ENCODE results near the gene ANKRD24.
"Not testable (repeated sequence)": the region's sequence is repeated elsewhere in the genome, so short reads cannot be mapped to it uniquely, and the experiment has no call there.

ANKRD24 gene

DNA sequence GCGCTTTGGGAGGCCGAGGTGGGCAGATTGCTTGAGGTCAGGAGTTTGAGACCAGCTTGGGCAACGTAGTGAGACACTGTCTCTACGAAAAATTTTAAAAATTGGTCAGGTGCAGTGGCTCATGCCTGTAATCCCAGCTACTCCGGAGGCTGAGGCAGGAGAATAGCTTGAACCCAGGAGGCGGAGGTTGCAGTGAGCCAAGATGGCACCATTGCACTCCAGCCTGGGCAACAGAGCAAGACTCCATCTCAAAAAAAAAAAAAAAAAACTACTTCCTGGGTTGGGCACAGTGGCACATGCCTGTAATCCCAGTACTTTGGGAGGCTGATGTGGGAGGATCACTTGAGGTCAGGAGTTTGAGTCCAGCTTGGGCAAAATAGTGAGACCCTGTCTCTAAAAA, 49.0 kb downstream of the ANKRD24 start:
- not testable (repeated sequence) for DNase-seq

GRCh38 chr19:4232139-4232538, 49.6 kb downstream of the ANKRD24 start:
- not testable (repeated sequence) for DNase-seq

DNA sequence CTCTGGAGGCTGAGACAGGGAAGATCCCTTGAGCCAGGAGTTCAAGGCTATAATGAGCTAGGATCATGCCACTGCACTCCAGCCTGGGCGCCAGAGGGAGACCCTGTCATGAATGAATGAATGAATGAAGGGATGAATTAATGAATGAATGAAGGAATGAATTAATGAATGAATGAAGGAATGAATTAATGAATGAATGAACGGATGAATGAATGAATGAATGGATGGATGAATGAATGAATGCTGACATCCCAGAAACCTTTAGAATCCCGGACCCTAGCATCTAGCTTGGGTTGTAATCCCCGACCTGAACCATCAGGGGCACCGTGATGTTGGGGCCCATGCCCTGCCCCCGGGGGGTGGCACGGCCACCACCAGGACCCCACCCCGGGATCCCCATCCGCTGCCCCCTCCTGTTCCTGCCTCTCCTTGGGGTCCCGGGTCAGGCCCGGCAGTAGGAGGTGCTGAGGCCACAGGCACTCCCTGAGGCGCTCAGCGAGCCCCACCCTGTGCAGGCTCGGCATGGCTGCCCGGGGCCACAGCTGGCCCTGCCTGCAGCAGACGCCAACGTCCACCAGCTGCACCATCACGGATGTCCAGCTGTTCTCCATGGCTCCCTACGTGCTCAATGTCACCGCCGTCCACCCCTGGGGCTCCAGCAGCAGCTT, 50.3 kb downstream of the ANKRD24 start:
- DNase-seq, result no peak

GRCh38 chr19:4233282-4233853, 50.9 kb downstream of the ANKRD24 start:
- peak; percentile 44 to 52 for DNase-seq

GRCh38 chr19:4234142-4234861, 51.8 kb downstream of the ANKRD24 start:
- no peak for DNase-seq

- no peak for DNase-seq
These were observed 52.3 kb downstream of the ANKRD24 start for GRCh38 chr19:4234862-4235201.

GRCh38 chr19:4237510-4237909, 55.0 kb downstream of the ANKRD24 start:
- not testable (repeated sequence) for DNase-seq

DNA sequence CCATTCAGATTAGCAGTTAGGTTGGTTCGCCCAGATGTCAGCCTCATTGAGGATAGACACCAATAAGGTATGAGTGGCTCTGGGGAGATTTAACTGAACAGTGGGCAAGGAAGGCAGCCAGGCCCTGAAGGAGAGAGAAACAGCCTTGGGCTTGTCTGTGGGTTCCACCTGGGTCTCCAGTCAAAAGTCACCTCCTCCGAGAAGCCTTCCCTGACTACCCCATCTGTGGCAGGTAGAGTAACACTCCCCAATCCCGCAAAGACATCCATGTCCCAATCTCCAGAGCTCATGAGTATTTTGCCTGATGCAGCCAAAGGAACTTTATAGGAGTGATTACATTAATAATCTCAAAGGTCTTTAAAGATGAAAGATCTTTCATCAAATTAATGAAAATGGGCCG, 56.3 kb downstream of the ANKRD24 start:
- no peak for DNase-seq

GRCh38 chr19:4241824-4242430, 59.4 kb downstream of the ANKRD24 start:
- peak; percentile 23 to 37 for DNase-seq

DNA sequence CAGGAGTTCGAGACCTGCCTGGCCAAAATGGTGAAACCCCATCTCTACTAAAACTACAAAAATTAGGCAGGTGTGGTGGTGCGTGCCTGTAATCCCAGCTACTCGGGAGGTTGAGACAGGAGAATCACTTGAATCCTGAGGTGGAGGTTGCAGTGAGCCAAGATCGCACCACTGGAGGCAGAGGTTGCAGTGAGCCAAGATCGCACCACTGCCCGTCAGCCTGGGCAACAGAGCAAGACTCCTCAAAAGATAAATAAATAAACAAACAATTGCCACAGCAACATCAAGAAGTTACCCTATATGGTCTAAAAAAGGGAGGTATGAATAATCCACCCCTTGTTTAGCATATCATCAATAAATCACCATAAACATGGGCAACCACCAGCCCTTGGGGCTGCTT, 63.4 kb downstream of the ANKRD24 start:
- not testable (repeated sequence) for DNase-seq

GRCh38 chr19:4246767-4247593, 64.5 kb downstream of the ANKRD24 start, which contains the start of gene YJU2:
Gene YJU2 (plus strand): TSS chr19:4247080. CDS start chr19:4247147, 67 bp downstream.
- DNase-seq, result peak; percentile 100

DNA sequence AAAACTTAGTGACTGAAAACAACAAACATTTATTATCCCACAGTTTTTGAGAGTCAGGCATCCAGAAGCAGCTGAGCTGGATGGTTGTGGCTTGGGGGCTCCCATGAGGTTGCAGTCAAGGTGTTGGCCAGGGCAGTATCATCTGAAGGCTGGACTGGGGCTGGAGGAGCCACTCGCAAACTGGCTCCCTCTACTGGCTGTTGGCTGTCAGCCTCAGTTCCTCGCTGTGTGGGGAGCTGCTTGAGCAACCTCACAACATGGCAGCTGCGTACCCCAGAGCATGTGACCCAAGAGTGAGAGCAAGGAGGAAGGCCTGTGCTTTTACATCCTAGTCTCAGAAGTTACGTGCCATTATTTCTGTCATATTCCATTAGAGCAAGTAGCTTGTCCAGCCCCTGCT, 74.1 kb downstream of the ANKRD24 start:
- DNase-seq, result no peak

DNA sequence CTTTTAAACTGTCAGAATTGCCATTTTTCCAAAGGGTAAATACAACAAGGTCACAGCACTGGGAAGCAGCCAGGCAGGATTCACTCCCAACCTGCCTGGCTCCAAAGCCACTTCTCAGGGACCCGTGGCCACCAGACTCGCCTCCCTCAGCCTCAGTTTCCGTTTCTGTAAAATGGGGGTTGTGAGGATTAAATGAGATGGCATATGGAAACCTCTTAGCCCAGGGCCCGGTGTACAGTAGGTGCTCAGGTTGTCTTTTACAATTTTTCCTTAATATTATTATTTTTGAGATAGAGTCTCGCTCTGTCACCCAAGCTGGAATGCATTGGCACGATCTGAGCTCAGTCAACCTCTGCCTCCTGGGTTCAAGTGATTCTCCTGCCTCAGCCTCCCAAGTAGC, 74.5 kb downstream of the ANKRD24 start:
- DNase-seq, result no peak

DNA sequence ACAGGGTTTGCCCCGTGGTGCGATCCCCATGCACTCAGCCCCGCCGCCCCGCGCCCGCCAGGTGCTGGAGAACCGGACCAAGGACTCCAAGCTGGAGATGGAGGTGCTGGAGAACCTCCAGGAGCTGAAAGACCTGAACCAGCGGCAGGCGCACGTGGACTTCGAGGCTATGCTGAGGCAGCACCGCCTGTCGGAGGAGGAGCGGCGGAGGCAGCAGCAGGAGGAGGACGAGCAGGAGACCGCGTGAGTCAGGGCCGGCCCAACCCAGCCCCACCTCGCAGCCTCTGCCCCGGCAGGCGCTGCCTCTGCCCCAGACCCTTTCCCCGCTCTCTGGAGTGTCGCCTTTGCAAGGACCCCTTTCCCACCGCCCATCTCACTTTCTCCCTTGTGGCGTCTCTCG, 75.7 kb downstream of the ANKRD24 start:
- no peak for DNase-seq

DNA sequence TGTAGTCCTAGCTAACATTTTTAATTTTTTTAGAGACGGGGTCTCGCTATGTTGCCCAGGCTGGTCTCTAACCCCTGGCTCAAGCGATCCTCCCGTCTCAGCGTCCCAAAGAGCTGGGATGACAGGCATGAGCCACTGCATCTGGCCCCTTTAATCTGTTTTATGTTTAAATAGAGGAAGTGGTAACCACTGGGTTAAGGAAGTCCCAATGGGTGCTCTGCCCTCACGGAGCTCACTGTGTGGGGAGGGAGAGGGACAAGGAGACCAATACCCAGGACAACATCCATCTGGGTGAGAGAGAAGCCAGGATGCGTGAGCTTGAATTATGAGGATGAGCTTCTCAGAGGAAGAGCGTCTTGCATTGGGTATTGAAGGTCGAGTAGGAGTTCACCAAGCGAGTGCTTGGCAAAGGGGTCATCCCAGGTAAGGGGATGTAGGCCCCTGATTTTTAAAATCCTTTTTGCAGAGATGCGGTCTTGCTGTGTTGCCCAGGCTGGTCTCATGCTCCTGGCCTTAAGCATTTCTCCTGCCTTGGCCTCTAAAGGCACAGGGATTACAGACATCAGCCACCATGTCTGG, 78.2 kb downstream of the ANKRD24 start:
- peak; percentile 51 to 58 for DNase-seq

DNA sequence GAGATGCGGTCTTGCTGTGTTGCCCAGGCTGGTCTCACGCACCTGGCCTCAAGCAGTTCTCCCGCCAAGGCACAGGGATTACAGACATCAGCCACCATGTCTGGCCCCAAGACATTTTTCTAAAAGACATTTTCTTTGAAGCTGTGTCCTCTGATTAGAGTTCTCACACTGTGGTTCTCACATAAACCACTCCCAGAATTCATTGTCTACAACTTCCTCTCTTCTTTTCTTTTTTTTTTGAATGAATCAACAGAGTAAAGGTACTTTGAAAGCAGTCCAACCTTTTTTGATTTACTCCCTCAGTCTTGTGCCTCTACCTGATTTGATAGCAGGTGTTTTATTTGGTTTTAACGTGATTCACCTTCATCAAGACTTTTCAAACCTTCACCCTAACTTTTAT, 82.3 kb downstream of the ANKRD24 start:
- DNase-seq, result no peak

- DNase-seq, result peak; percentile 48 to 53
These were observed 83.9 kb downstream of the ANKRD24 start for GRCh38 chr19:4266253-4267000.

DNA sequence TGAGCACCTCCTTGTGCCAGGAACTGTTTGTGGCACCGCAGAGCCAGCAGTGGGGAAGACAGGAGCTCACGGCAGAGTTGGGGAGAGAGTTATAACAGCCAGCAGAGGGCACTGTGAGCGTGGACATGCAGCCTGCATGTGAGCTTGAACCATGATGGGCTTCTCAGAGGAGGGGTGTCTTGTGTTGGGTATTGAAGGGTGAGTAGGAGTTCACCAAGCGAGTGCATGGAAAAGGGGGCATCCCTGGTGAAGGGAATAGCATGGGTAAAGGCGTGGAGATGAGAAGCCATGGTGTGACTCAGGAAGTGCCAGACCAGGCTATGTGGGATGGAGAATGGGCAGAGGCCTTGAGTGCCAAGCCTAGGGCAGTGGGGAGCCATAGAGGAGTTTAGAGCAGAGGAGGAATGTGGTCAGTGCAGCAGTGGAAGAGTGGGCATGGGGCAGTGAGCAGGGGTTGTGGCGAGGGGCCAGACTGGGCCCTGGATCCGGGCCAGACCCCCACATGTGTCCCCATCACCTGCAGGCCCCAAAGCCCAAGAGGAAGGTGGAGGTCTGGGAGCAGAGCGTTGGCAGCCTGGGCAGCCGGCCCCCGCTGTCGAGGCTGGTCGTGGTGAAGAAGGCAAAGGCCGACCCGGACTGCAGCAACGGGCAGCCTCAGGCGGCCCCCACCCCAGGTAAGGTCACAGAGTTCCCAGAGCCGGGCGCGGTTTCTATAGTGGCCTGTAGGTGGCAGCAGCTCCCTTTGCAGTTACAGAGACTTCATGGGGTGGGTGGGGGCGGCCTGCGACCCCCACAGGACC, 84.8 kb downstream of the ANKRD24 start:
- DNase-seq, result peak; percentile 59 to 68

- DNase-seq, result no peak
These were observed 85.7 kb downstream of the ANKRD24 start for GRCh38 chr19:4267901-4268815.

Measured in inflammatory macrophage (primary cell).